Neural cell (in vitro differentiated cells): ENCODE results near the gene ROR2.

ENCODE experiments used
- CTCF ChIP-seq: fragments of 450-650 bp; IDR thresholded peaks from 2 replicates; pipeline ENCODE4 v1.5.1; 2014; ENCODE audit warnings: antibody characterized with exemption, mild to moderate bottlenecking, moderate library complexity; ENCODE audit not compliant: poor library complexity, severe bottlenecking
- POLR2AphosphoS5 ChIP-seq: IDR thresholded peaks from 2 replicates; pipeline ENCODE4 v1.6.1; 2012
- RAD21 ChIP-seq: fragments of 450-650 bp; conservative IDR thresholded peaks from 2 replicates; pipeline ENCODE4 v1.6.1; 2014; ENCODE audit warnings: antibody characterized with exemption, mild to moderate bottlenecking, moderate library complexity

- TF ChIP-seq RAD21 (no peak), CTCF (no peak), POLR2AphosphoS5 (no peak)
Observed at GRCh38 chr9:91873637-91874051, 76.4 kb downstream of the ROR2 start.
